Gastroesophageal sphincter (tissue), 4 donors: ENCODE data around the gene FBXW11. TPM values are rescaled to one million over a fixed set of nuclear protein-coding genes. Genes with fewer than 3 reads are reported as not detected.

Source experiments
- ATAC-seq: fragments of 150-250 bp; one replicate; pipeline ENCODE4 v1.9.1; 2016; ENCODE audit warnings: mild to moderate bottlenecking, moderate library complexity
- H3K27ac ChIP-seq, 4 donors: fragments of 200-600 bp; sonication (generic) in 3 of 4; 1 replicate in 3 of 4; 2 replicates in 1 of 4; pipeline ENCODE4 v1.5.1; 2016 to 2019
- H3K27me3 ChIP-seq: fragments of 200-600 bp; sonication (generic); one replicate; pipeline ENCODE4 v1.5.1; 2019
- H3K36me3 ChIP-seq, 2 donors: fragments of 200-600 bp; sonication (generic); one replicate each; pipeline ENCODE4 v1.5.1; 2019; ENCODE audit warnings: control low read depth in 1 of 2
- H3K4me1 ChIP-seq, 3 donors: fragments of 200-600 bp; sonication (generic); 1 replicate in 2 of 3; 2 replicates in 1 of 3; pipeline ENCODE4 v1.5.1; 2016 to 2019; ENCODE audit warnings: control low read depth in 2 of 3
- H3K4me3 ChIP-seq, 2 donors: fragments of 200-600 bp; sonication (generic); one replicate each; pipeline ENCODE4 v1.5.1; 2019; ENCODE audit warnings: mild to moderate bottlenecking in 1 of 2, moderate library complexity in 1 of 2
- H3K9me3 ChIP-seq, 3 donors: fragments of 200-600 bp; sonication (generic); one replicate each; pipeline ENCODE4 v1.5.1; 2017 to 2019; ENCODE audit warnings: control low read depth in 2 of 3
- EP300 ChIP-seq: sonication (generic); formaldehyde crosslinking; IDR thresholded peaks from one replicate; pipeline ENCODE4 v1.6.1; 2017; ENCODE audit warnings: antibody characterized with exemption, mild to moderate bottlenecking
- POLR2A ChIP-seq, 2 donors: fragments of 450-650 bp; IDR thresholded peaks; one replicate each; pipeline ENCODE4 v1.6.1; 2017; ENCODE audit warnings: antibody characterized with exemption in 2 of 2, mild to moderate bottlenecking in 2 of 2, moderate library complexity in 1 of 2
- POLR2AphosphoS5 ChIP-seq: sonication (generic); formaldehyde crosslinking; IDR thresholded peaks from one replicate; pipeline ENCODE4 v1.6.1; 2017; ENCODE audit warnings: antibody characterized with exemption
- WGBS, 2 donors: methylation state at CpG; one replicate each; pipeline ENCODE4 v1.1.5; 2018; ENCODE audit warnings: low coverage in 1 of 2; 5-methylcytosine and 5-hydroxymethylcytosine counted together
- total RNA-seq, 4 donors: library from RNA; depleted of rRNA; stranded (reverse); fragments of >200 nt; gene quantifications; one replicate each; pipeline ENCODE4 v1.1.0, GENCODE V29; 2016
- TF ChIP-seq, protein P1 (sequence below), 4 experiments: fragments of 200-600 bp in 2 of 4; fragments of 450-650 bp in 2 of 4; sonication (generic) in 1 of 4; IDR thresholded peaks; one replicate each; pipeline ENCODE4 v1.5.1; 2017 to 2019; ENCODE audit warnings: antibody characterized with exemption in 4 of 4, mild to moderate bottlenecking in 2 of 4, moderate library complexity in 2 of 4

FBXW11 gene
- total RNA-seq, 4 donors from 2014 or later: 64.3 to 88.3 (median 76.3) TPM

DNA sequence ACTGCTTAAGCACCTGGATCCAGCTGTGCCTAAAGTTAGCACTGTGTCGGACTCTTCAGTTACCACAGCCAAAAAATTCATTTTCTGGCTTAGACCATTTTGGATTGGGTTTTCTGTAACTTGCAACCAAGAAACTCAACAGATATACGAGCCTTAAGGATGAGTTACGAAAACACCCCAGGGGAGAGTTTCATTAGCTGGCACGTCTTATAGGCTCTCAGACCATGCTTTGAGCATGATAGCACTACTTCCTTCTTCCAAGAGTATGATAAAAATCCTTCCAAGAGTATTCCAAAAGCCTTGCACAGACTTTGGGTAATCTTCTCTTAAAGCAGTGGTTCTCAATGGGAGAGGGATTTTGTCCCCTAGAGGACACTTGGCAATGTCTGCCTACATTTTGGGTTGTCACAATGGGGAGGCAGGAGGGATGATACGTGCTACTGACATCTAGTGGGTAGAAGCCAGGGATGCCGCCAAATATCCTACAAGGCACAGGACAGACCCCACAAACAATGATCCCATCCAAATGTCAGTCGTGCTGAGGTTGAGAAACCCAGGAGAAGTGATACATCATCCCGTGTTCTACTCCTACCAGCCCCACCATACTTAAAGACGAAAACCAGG, 156.0 kb downstream of the FBXW11 start:
- ATAC-seq: peak; percentile 70
- no peak overlapping the region for H3K27ac ChIP-seq
- 63 to 77% methylated on average over 6 to 8 of the region's 9 CpGs for WGBS, 2 donors
- peaks cover 0 to 8% of the 10 kb centered on the region in 2 donors for H3K36me3 ChIP-seq
- no peak overlapping the region for H3K4me3 ChIP-seq
- H3K9me3 ChIP-seq: no peaks in the 10 kb centered on the region
- no peaks in the 10 kb centered on the region for H3K4me1 ChIP-seq
- TF ChIP-seq EP300: no peak
- TF ChIP-seq, protein P1, sequence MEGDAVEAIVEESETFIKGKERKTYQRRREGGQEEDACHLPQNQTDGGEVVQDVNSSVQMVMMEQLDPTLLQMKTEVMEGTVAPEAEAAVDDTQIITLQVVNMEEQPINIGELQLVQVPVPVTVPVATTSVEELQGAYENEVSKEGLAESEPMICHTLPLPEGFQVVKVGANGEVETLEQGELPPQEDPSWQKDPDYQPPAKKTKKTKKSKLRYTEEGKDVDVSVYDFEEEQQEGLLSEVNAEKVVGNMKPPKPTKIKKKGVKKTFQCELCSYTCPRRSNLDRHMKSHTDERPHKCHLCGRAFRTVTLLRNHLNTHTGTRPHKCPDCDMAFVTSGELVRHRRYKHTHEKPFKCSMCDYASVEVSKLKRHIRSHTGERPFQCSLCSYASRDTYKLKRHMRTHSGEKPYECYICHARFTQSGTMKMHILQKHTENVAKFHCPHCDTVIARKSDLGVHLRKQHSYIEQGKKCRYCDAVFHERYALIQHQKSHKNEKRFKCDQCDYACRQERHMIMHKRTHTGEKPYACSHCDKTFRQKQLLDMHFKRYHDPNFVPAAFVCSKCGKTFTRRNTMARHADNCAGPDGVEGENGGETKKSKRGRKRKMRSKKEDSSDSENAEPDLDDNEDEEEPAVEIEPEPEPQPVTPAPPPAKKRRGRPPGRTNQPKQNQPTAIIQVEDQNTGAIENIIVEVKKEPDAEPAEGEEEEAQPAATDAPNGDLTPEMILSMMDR (IDR thresholded peaks at IDR 0.05): peak in 1 of 4 experiments; percentile 9
- TF ChIP-seq POLR2A (IDR thresholded peaks at IDR 0.05): no peak
- TF ChIP-seq POLR2AphosphoS5: no peak
- no peaks in the 10 kb centered on the region for H3K27me3 ChIP-seq

DNA sequence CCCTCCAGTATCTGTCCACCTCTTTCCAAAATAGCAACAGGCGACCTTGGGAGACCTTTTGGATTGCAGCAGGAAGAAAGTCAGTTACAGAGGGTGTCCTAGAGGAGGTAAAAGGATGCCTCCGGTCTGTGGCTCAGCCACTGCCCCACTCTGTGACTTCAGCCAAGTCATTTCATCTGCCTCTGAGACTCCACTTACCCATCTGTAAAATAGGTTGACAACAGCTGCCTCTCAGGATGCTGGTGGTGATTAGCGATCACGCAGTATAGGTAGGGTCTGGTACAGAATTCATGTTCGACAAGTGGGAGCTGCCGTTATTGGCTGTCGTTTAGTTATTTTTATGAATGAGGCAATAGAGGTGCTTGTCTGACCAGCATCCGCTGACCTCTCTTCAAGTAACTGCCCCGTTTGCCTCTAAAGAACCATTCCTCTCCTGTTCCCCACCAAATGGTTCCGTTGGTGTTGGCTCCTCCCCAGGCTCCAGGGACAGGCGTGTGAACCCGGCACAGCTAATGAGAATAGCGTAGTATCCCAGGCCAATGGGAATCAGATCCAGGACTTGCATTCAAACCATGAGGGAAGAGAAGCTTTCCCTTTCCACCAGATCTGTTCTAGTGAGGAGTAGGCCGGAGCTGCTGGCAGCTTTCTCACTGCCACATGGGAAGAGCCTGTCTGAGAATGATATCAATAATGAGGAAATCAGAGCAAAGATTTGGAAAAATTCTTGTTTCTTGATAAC, 156.7 kb downstream of the FBXW11 start:
- peak; percentile 15 for ATAC-seq
- WGBS, 2 donors: 81 to 95% methylated on average over 6 to 11 of the region's 14 CpGs
- Histone ChIP-seq H3K36me3 (peaks cover 0 to 8% of the 10 kb centered on the region in 2 donors), H3K4me1 (no peaks in the 10 kb centered on the region), H3K4me3 (no peak overlapping the region), H3K27me3 (no peaks in the 10 kb centered on the region), H3K9me3 (no peaks in the 10 kb centered on the region), H3K27ac (no peak overlapping the region)
- TF ChIP-seq POLR2AphosphoS5: no peak
- no peak for TF ChIP-seq POLR2A (IDR thresholded peaks at IDR 0.05)
- no peak for TF ChIP-seq EP300
- TF ChIP-seq, protein P1 (IDR thresholded peaks at IDR 0.05): no peak

DNA sequence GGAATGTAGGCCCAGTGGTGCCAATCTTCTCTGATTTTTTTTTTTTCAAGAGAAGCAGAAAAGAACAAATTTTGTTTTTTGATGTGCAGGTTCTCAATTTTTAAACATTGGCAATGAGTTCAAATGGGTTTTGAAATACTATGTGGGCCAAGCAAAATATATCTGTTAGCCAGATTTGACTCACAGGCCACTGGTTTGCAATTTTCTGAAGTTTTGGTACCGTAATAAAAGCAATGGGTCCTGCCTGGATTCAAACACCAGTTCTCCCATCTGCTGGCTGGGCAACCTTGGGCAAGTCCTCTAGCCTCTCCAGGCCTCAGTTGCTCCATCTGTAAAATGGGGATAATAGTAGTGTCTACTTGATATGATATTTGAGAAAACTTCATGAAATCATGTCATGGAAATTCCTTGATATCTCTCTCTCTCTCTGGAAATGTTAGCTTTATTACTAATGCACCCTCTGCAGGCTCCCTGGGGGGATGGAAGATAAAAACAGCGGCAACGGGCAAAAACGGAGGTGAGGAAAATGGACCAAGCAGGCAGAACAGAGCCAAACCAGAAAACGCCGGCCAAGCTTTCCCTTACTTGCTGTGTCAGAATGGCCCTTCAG, 157.4 kb downstream of the FBXW11 start:
- no peak overlapping the region for H3K27ac ChIP-seq
- no peak for TF ChIP-seq EP300
- ATAC-seq: no peak
- H3K9me3 ChIP-seq: no peaks in the 10 kb centered on the region
- no peaks in the 10 kb centered on the region for H3K27me3 ChIP-seq
- 70 to 89% methylated on average over 1 to 4 of the region's 6 CpGs for WGBS, 2 donors
- H3K4me3 ChIP-seq: no peak overlapping the region
- H3K4me1 ChIP-seq: no peaks in the 10 kb centered on the region
- peaks cover 0 to 8% of the 10 kb centered on the region in 2 donors for H3K36me3 ChIP-seq

DNA sequence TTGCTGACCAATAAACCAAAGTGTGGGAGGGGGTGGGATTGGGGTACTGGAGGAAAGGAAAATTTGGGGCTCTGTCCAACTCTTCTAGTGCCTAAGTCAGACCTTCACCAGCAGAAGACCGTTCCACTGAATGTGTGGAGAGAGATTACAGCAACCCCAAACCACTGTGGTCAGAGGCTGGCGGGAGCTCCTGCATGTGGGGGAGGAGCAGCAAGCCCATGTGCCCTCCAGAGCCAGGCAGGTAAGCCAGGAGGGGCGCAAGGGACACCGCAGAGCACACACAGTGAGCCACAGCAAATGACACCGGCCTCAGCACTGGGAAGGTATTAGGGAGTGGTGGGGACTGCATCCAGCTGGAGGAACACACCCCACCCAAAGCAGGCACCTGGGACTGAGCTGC, 158.0 kb downstream of the FBXW11 start:
- ATAC-seq: no peak
- Histone ChIP-seq H3K4me3 (no peak overlapping the region), H3K9me3 (no peaks in the 10 kb centered on the region), H3K27me3 (no peaks in the 10 kb centered on the region), H3K36me3 (peaks cover 0 to 8% of the 10 kb centered on the region in 2 donors), H3K4me1 (no peaks in the 10 kb centered on the region), H3K27ac (no peak overlapping the region)
- WGBS, 2 donors: 89 to 92% methylated on average over 2 to 4 of the region's 5 CpGs
- TF ChIP-seq EP300: no peak
- TF ChIP-seq POLR2AphosphoS5: no peak
- TF ChIP-seq POLR2A (IDR thresholded peaks at IDR 0.05): no peak
- TF ChIP-seq, protein P1 (IDR thresholded peaks at IDR 0.05): no peak

DNA sequence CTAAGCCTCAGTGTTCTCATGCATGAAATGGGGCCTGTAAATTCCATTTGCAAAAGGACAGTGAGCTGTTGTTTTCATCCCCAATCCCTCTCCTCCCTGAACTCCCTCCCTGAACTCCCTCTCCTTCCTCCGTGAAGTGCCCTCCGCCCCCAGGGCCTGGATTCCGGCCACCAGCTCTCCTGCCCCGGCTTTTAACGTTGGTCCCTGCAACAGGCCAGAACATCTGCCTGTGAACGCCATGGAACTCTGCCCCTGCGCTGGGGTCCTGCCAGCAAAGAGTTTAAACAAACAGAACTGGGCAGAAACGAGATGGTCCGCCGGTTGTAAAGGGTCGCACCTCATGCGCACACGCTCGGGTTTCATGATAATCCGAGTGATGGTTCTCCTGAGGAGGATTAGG, 158.4 kb downstream of the FBXW11 start:
- no peak for ATAC-seq
- peaks cover 0 to 8% of the 10 kb centered on the region in 2 donors for H3K36me3 ChIP-seq
- no peak overlapping the region for H3K27ac ChIP-seq
- TF ChIP-seq POLR2AphosphoS5 (no peak), POLR2A (IDR thresholded peaks at IDR 0.05) (no peak)
- TF ChIP-seq, protein P1 (IDR thresholded peaks at IDR 0.05): no peak
- H3K9me3 ChIP-seq: no peaks in the 10 kb centered on the region
- H3K4me3 ChIP-seq: no peak overlapping the region
- H3K27me3 ChIP-seq: no peaks in the 10 kb centered on the region
- H3K4me1 ChIP-seq: no peaks in the 10 kb centered on the region
- WGBS, 2 donors: 77% methylated on average over 8 of the region's 15 CpGs; no CpG with 5 or more reads in 1 of the 2 donors
